GM12874 (cell line): ENCODE results near the gene INHBB.
A peak's percentile ranks its signal among the peaks of the same experiment; 100 is the strongest.

Experiments
- TF ChIP-seq, protein P1 (sequence below): IDR thresholded peaks from 2 replicates; pipeline ENCODE4 v1.5.1; 2011; ENCODE audit warnings: low read depth, mild to moderate bottlenecking, control low read depth, low read length, moderate library complexity; ENCODE audit not compliant: insufficient read depth

The INHBB gene

DNA sequence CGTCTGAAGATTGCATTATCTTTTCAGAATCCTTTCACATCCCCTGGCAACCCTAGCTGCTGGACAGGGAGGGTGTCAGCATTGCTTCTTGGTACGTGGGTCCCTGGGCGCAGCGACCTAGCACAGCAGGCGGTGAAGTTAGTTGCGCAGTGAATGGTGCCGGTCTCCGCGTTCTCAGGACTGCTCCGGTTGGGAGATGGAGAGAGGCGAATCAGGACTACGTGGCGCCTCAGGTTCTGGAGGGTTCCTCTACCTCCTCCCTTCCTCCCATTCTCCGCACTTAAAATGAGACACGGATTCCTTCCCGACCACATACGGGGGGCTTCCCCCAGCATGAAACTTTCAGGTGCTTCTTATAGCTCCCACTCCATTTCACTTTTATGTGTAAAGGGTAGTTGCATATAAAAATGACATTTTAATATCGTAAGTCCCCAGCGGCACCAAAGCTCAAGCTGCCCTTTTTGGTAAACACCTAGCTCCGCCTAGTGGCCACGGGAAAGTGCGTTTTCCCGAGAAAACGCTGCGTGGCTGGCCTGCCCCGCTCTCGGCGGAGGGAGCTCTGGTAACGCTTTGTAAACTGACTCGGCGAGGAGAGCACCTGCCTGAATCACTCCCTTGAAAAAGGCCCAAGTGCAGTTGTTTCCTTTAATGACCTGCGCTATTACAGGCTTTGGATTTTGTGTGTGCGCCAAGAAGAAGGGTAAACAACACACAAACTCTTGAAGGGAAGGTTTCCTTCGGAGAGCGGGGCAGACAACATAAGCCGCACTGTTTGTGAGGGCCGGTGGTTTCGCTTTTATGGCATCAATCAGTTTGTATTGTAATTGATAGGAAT is 32.9 kb upstream of the INHBB start:
- TF ChIP-seq, protein P1, sequence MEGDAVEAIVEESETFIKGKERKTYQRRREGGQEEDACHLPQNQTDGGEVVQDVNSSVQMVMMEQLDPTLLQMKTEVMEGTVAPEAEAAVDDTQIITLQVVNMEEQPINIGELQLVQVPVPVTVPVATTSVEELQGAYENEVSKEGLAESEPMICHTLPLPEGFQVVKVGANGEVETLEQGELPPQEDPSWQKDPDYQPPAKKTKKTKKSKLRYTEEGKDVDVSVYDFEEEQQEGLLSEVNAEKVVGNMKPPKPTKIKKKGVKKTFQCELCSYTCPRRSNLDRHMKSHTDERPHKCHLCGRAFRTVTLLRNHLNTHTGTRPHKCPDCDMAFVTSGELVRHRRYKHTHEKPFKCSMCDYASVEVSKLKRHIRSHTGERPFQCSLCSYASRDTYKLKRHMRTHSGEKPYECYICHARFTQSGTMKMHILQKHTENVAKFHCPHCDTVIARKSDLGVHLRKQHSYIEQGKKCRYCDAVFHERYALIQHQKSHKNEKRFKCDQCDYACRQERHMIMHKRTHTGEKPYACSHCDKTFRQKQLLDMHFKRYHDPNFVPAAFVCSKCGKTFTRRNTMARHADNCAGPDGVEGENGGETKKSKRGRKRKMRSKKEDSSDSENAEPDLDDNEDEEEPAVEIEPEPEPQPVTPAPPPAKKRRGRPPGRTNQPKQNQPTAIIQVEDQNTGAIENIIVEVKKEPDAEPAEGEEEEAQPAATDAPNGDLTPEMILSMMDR: peak; percentile 88

DNA sequence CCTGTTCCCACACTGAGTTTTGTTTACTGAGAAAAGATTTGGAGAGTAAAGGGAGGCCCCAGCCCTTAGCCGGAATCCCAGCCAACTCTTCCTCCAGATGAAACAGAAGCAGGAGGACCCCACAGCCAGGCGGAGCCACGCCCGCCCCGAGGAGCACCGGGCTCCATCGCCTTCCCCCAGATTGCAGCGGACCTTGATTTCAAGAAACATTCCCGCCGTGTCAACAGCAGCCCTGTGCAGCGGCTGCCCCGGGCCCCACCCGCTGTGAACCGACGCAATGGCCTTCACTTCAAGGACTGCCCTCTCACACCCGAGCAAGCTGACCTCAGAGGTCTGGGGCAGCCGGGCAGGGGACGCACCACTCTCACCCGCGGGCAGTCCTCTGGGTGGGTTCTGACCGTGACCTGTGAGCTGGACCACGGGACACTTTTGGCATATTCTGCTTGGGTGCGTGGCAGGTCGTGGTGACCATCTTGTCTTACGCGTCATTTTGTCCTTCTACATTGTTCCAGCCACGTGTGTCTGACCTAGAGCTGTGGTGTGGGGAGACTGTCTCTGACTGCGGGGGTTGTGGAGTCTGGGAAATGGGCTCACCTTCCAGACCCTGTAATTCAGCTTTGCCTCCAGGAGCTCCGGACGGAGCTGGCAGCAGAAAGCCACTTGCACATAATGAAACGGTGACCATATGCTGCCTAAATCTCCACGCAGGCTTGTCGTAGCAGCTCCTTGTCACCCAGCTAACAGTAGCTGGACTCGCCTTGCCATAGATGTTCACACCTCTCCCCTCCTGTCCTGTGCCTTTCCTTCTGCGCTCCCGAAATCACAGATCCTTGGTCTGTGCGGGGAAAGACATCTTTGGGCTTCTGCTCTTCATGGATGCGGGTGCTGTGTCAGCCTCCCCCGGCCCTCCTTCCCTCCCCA is 32.0 kb upstream of the INHBB start:
- TF ChIP-seq, protein P1: no peak

DNA sequence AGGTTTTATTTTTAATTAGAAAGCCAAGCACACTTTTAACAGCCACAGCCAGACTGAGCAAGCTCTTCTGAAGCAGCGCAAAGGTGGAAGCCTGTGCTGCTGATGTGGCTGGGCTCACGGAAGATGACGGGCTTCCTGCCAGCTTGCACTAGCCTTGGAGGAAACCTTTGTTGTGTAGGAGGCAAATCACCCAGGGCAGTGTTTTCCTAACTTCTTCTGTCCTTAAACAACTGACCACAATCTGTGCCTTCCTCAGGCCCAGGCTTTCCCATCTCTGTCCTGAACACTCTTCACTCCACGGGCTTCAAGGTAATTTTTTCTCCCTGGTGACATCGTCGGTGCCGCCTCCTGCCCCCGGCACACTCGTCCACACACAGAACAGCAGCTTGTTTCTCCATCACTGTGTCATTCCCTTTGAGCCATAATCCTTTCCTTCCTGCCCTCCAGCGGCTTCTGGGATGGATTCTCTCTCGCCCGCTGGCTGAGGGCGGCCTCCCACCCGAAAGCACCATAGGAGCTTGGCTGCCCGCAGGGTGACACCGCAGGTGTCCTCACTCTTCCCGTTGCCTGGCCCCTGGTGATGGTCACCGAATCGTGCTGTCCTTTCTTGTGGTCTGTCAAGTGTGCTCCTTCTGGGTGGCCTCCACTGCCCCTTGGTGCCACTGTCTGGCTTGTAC is 31.1 kb upstream of the INHBB start:
- TF ChIP-seq, protein P1: no peak

DNA sequence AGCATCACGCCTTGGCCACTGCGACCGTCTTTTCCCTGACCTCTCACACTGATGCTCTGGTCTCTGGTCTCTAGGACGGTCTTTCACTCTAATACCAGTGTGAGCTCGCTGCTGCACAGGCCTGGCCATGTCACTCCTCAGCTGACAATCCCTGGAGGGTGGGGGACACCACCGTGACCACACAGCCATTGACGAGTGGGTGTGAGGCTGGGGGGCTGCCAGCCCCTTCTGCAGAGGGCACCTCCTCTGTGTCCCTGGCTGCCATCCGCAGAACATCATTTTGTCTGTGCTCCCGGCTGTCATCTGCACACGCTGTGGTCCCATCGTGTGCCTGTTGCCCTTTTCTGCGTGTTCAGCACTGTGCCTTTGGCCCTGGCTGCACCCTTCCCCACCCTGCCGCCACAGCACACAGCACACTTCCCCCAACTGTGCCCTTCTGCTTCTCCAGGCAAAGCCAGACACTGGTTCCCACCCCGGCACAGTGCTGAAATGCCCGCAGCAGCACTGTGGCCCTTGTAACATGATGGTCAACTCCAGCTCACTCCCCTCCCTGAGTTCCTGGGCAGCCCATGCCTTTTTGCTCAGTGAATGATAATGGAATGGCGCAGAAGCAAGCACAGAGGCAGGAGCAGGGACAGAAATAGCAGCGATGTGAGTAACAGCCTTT is 30.4 kb upstream of the INHBB start:
- TF ChIP-seq, protein P1: no peak

DNA sequence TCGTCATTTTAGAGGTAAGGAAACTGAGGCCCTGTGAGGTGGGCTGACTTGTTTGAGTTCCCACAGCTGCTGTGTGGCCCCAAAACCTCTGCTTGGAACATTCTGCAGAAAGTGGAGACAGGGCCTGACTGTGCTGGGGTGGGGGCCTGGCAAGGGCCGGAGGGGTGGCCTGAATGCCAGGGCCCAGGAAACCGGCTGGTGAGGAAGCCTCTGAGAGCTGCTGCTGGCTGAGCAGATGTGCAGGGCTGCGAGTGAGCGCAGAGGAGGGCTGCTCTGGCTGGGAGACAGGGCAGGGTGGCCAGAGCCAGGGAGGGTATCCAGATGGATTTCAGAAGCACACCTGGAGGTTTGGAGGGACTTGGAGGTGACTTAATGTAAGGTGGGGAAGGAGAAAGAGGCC is 29.9 kb upstream of the INHBB start:
- TF ChIP-seq, protein P1: no peak

DNA sequence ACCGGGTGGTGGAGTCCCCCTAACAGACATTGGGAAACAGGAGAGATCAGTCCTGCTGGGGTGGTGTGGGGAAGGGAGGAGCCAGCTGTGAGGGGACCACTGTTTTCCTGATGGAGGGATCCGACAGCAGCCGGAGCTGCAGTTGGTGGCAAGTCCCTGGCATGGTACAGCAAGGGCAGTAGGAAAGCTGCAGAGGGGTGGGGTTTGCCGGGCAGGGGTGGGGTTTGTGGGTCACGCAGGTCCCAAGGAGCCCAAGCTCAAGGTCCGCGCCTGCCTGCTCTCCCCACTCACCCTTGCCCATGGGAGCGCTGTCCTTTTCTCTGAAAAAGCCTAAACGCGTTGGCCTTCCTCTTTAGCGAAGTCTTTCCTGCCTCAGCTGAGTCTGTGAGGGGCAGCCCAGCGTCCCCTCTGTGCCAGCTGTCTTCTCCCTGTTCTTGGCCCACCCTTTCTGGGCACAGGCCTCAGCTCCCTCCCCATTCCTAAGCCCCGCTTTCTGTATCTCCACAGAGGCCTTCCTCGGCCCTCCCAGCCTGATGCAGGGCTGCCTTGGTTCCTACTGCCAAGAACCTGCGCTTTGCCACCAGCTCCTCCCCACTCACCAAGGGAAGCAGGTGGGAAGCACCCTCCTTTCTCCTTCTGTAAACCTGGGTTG is 29.3 kb upstream of the INHBB start:
- TF ChIP-seq, protein P1: no peak
